ENCODE measurements around the gene PLPP4. TPM values are rescaled to one million over a fixed set of nuclear protein-coding genes. Genes with fewer than 3 reads are reported as not detected.

Gene PLPP4
- total and polyA plus RNA-seq, 2 donors from 2014 or later: 6.4 to 11.2 TPM

- Histone ChIP-seq H3K4me1 (ENCODE audit: control insufficient read depth in 2 of 3, insufficient read depth in 2 of 3, low read depth in 1 of 3, low read length in 3 of 3) (no peaks in the 10 kb centered on the region), H3K4me3 (ENCODE audit: low read length in 3 of 3) (no peak overlapping the region), H3K27me3 (ENCODE audit: control insufficient read depth, insufficient read depth, low read length) (no peaks in the 10 kb centered on the region), H3K9ac (ENCODE audit: low read length in 3 of 3) (no peak overlapping the region), H3K27ac (ENCODE audit: low read depth in 2 of 2, low read length in 2 of 2) (no peak overlapping the region), H3K9me3 (ENCODE audit: control insufficient read depth in 2 of 3, insufficient read depth in 1 of 3, low read length in 3 of 3) (no peaks in the 10 kb centered on the region), H3K36me3 (ENCODE audit: control insufficient read depth in 2 of 3, insufficient read depth in 3 of 3, low read length in 3 of 3) (no peaks in the 10 kb centered on the region)
- FAIRE-seq: no peak
- TF ChIP-seq, protein P1, sequence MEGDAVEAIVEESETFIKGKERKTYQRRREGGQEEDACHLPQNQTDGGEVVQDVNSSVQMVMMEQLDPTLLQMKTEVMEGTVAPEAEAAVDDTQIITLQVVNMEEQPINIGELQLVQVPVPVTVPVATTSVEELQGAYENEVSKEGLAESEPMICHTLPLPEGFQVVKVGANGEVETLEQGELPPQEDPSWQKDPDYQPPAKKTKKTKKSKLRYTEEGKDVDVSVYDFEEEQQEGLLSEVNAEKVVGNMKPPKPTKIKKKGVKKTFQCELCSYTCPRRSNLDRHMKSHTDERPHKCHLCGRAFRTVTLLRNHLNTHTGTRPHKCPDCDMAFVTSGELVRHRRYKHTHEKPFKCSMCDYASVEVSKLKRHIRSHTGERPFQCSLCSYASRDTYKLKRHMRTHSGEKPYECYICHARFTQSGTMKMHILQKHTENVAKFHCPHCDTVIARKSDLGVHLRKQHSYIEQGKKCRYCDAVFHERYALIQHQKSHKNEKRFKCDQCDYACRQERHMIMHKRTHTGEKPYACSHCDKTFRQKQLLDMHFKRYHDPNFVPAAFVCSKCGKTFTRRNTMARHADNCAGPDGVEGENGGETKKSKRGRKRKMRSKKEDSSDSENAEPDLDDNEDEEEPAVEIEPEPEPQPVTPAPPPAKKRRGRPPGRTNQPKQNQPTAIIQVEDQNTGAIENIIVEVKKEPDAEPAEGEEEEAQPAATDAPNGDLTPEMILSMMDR (IDR thresholded peaks at IDR 0.05; ENCODE audit: borderline replicate concordance, extremely low read depth, insufficient read depth): no peak
- no peak for DNase-seq
- intact Hi-C loops (cut with DNase I): no loop called here
Observed at GRCh38 chr10:120530699-120531098, 73.7 kb downstream of the PLPP4 start.

- intact Hi-C loops (cut with DNase I): no loop called here
- no peaks in the 10 kb centered on the region for H3K36me3 ChIP-seq (ENCODE audit: control insufficient read depth in 2 of 3, insufficient read depth in 3 of 3, low read length in 3 of 3)
- H3K9ac ChIP-seq (ENCODE audit: low read length in 3 of 3): no peak overlapping the region
- H3K4me3 ChIP-seq (ENCODE audit: low read length in 3 of 3): no peak overlapping the region
- H3K27me3 ChIP-seq (ENCODE audit: control insufficient read depth, insufficient read depth, low read length): no peaks in the 10 kb centered on the region
- FAIRE-seq: no peak
- TF ChIP-seq, protein P1 (IDR thresholded peaks at IDR 0.05; ENCODE audit: borderline replicate concordance, extremely low read depth, insufficient read depth): no peak
- H3K27ac ChIP-seq (ENCODE audit: low read depth in 2 of 2, low read length in 2 of 2): no peak overlapping the region
- no peaks in the 10 kb centered on the region for H3K4me1 ChIP-seq (ENCODE audit: control insufficient read depth in 2 of 3, insufficient read depth in 2 of 3, low read depth in 1 of 3, low read length in 3 of 3)
- DNase-seq: no peak
- H3K9me3 ChIP-seq (ENCODE audit: control insufficient read depth in 2 of 3, insufficient read depth in 1 of 3, low read length in 3 of 3): peaks cover 0 to 2% (median 0%) of the 10 kb centered on the region in 3 donors
Observed at GRCh38 chr10:120538091-120538490, 81.1 kb downstream of the PLPP4 start.

DNA sequence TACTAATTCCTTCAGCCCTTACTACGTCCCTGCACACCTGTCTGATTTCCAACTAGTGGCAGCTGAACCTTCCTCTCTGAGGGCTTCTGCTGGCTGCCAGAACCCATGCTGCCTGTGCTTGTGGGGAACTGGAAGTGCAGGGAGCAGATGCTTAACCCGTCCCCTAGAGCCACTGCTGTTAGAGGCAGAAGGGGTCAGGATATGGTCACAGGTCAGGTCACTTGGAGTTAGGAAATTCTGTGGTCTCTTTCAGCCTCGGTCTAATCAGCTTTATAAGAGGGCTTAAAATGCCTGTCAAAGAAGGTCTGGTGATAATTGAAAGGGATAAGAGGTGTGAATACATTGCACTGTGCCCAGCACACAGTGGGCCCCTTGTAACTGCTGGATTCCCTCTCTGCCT is 82.0 kb downstream of the PLPP4 start:
- H3K27ac ChIP-seq (ENCODE audit: low read depth in 2 of 2, low read length in 2 of 2): no peak overlapping the region
- no peaks in the 10 kb centered on the region for H3K36me3 ChIP-seq (ENCODE audit: control insufficient read depth in 2 of 3, insufficient read depth in 3 of 3, low read length in 3 of 3)
- no peak overlapping the region for H3K4me3 ChIP-seq (ENCODE audit: low read length in 3 of 3)
- TF ChIP-seq, protein P1 (IDR thresholded peaks at IDR 0.05; ENCODE audit: borderline replicate concordance, extremely low read depth, insufficient read depth): no peak
- H3K9ac ChIP-seq (ENCODE audit: low read length in 3 of 3): no peak overlapping the region
- intact Hi-C loops (cut with DNase I): no loop called here
- no peaks in the 10 kb centered on the region for H3K4me1 ChIP-seq (ENCODE audit: control insufficient read depth in 2 of 3, insufficient read depth in 2 of 3, low read depth in 1 of 3, low read length in 3 of 3)
- FAIRE-seq (no peak), DNase-seq (no peak)
- H3K27me3 ChIP-seq (ENCODE audit: control insufficient read depth, insufficient read depth, low read length): no peaks in the 10 kb centered on the region
- H3K9me3 ChIP-seq (ENCODE audit: control insufficient read depth in 2 of 3, insufficient read depth in 1 of 3, low read length in 3 of 3): peaks cover 0 to 2% (median 0%) of the 10 kb centered on the region in 3 donors

DNA sequence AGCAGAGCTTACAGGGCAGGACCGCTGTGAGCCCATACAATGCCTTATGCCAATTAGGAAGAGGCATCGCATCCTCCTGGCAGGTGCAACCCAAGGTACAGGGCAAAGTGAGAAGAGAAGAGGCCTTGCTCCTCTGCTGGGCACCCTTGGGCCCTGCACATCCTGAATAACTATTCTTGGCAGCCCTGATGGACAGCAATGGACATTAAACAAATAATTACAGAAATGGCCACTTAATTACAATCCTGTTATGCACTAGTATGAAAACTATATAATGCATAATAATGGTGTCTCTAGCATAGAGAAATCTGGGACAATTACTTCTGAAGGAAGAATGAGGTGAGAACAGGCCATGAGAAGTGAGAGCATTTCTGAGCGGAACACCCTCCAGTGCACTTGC is 83.5 kb downstream of the PLPP4 start:
- TF ChIP-seq, protein P1 (IDR thresholded peaks at IDR 0.05; ENCODE audit: borderline replicate concordance, extremely low read depth, insufficient read depth): no peak
- H3K27me3 ChIP-seq (ENCODE audit: control insufficient read depth, insufficient read depth, low read length): no peaks in the 10 kb centered on the region
- DNase-seq (no peak), FAIRE-seq (no peak)
- no peaks in the 10 kb centered on the region for H3K4me1 ChIP-seq (ENCODE audit: control insufficient read depth in 2 of 3, insufficient read depth in 2 of 3, low read depth in 1 of 3, low read length in 3 of 3)
- intact Hi-C loops (cut with DNase I): no loop called here
- no peaks in the 10 kb centered on the region for H3K36me3 ChIP-seq (ENCODE audit: control insufficient read depth in 2 of 3, insufficient read depth in 3 of 3, low read length in 3 of 3)
- H3K9ac ChIP-seq (ENCODE audit: low read length in 3 of 3): no peak overlapping the region
- peaks cover 0 to 2% (median 0%) of the 10 kb centered on the region in 3 donors for H3K9me3 ChIP-seq (ENCODE audit: control insufficient read depth in 2 of 3, insufficient read depth in 1 of 3, low read length in 3 of 3)
- H3K4me3 ChIP-seq (ENCODE audit: low read length in 3 of 3): no peak overlapping the region
- no peak overlapping the region for H3K27ac ChIP-seq (ENCODE audit: low read depth in 2 of 2, low read length in 2 of 2)

Measured in kidney (tissue), 14 donors.